HepG2 (cell line): ENCODE measurements around the gene WDR47. TPM values are rescaled to one million over a fixed set of nuclear protein-coding genes. Genes with fewer than 3 reads are reported as not detected.

ENCODE experiments used
- ATAC-seq: fragments of 200-7000 bp; cut with Tn5 transposase; 3 replicates; pipeline ENCODE4 v1.9.1; 2020; ENCODE audit warnings: mild to moderate bottlenecking, moderate library complexity
- BruUV-seq: library from RNA; stranded (reverse); fragments of 400-500 nt; replicated peaks from 2 replicates; lab custom pipeline; 2021; lab: Mats Ljungman, UMichigan
- CTCF ChIA-PET: fragments of 300-600 bp; formaldehyde crosslinking; extraction: SDS; loops from one replicate; lab custom pipeline; 2021; ENCODE audit warnings: low total read pairs, inconsistent platforms, low intra/inter-chr PET ratio; lab: Yijun Ruan, JAX
- POLR2A ChIA-PET: fragments of 350-600 bp; sonication (Branson Sonifier 250); formaldehyde crosslinking; loops from one replicate; lab custom pipeline; 2020; ENCODE audit warnings: antibody characterized with exemption, inconsistent platforms; lab: Yijun Ruan, JAX
- DNase-seq: peaks from one replicate; pipeline ENCODE4 v3.0.0-alpha.2; 2015; ENCODE audit warnings: low spot score
- FAIRE-seq: peaks from 3 replicates; lab custom pipeline; 2011; peaks lifted over from hg19 to GRCh38; lab: Jason Lieb, UNC
- H2AFZ ChIP-seq: one replicate; pipeline ENCODE4 v1.6.1; 2011; ENCODE audit warnings: low read length, inconsistent platforms
- H3K27ac ChIP-seq: fragments of 300-600 bp; 3 replicates; pipeline ENCODE4 v1.8.0; 2011; ENCODE audit warnings: mixed run types, mild to moderate bottlenecking, mixed read lengths, low read length, inconsistent platforms; ENCODE audit not compliant: insufficient read depth; ENCODE audit errors: extremely low read length
- H3K27me3 ChIP-seq, 2 experiments: fragments of 200-600 bp in 1 of 2; 2 replicates in 1 of 2; 3 replicates in 1 of 2; pipeline versions ENCODE4 v1.6.0 to v1.8.0; 2011; ENCODE audit warnings: low read length in 2 of 2, mild to moderate bottlenecking in 2 of 2, moderate library complexity in 2 of 2, inconsistent platforms in 1 of 2; ENCODE audit not compliant: insufficient read depth in 2 of 2, control insufficient read depth in 1 of 2
- H3K36me3 ChIP-seq, 2 experiments: fragments of 200-600 bp in 1 of 2; replicated peaks in 1 of 2; 2 replicates in 1 of 2; 3 replicates in 1 of 2; pipeline versions ENCODE4 v1.5.1 to v1.8.0; 2011; ENCODE audit warnings: low read length in 2 of 2, inconsistent platforms in 1 of 2; ENCODE audit not compliant: insufficient read depth in 2 of 2, control insufficient read depth in 1 of 2
- H3K4me1 ChIP-seq: 2 replicates; pipeline ENCODE4 v1.5.1; 2012; ENCODE audit warnings: low read length, inconsistent platforms; ENCODE audit not compliant: insufficient read depth
- H3K4me2 ChIP-seq: 2 replicates; pipeline ENCODE4 v1.6.0; 2011; ENCODE audit warnings: low read depth, low read length, inconsistent platforms
- H3K4me3 ChIP-seq, 3 experiments: fragments of 200-600 bp in 1 of 3; sonication (generic), shearing (Covaris generic) in 1 of 3; replicated peaks in 1 of 3; 2 replicates each; pipeline ENCODE4 v1.5.1; 2011 to 2016; ENCODE audit warnings: low read length in 3 of 3, inconsistent platforms in 2 of 3, low read depth in 2 of 3, mild to moderate bottlenecking in 2 of 3, control low read depth in 1 of 3, mixed read lengths in 1 of 3; ENCODE audit not compliant: insufficient read depth in 1 of 3
- H3K79me2 ChIP-seq: one replicate; pipeline ENCODE4 v1.6.1; 2011; ENCODE audit warnings: low read length, inconsistent platforms; ENCODE audit not compliant: insufficient read depth
- H3K9ac ChIP-seq: 2 replicates; pipeline ENCODE4 v1.6.0; 2011; ENCODE audit warnings: mild to moderate bottlenecking, low read depth, low read length, inconsistent platforms; ENCODE audit not compliant: insufficient read depth
- H3K9me3 ChIP-seq: 2 replicates; pipeline ENCODE4 v1.5.1; 2012; ENCODE audit warnings: mild to moderate bottlenecking, low read length
- H4K20me1 ChIP-seq: 2 replicates; pipeline ENCODE4 v1.6.0; 2011; ENCODE audit warnings: inconsistent platforms, mild to moderate bottlenecking, low read length, moderate library complexity; ENCODE audit not compliant: insufficient read depth
- AGO1 ChIP-seq: fragments of 200-400 bp; formaldehyde crosslinking; IDR thresholded peaks from 2 replicates; pipeline ENCODE4 v1.6.1; 2017; ENCODE audit warnings: mild to moderate bottlenecking, low read depth, low read length, moderate library complexity; ENCODE audit not compliant: poor library complexity, severe bottlenecking
- HDAC2 ChIP-seq: sonication (generic); formaldehyde crosslinking; IDR thresholded peaks from 2 replicates; pipeline ENCODE4 v1.4.0; 2020; ENCODE audit warnings: missing genetic modification reagents
- PHF8 ChIP-seq: sonication (generic); formaldehyde crosslinking; IDR thresholded peaks from 2 replicates; pipeline ENCODE4 v1.5.0; 2020; ENCODE audit warnings: missing genetic modification reagents
- RBM39 ChIP-seq: fragments of 200-400 bp; formaldehyde crosslinking; IDR thresholded peaks from one replicate; pipeline ENCODE4 v1.6.1; 2018; ENCODE audit warnings: antibody characterized with exemption, mild to moderate bottlenecking, low read depth, low read length; ENCODE audit not compliant: poor library complexity, severe bottlenecking
- SOX5 ChIP-seq: IDR thresholded peaks from 2 replicates; pipeline ENCODE4 v1.6.1; 2016; ENCODE audit warnings: borderline replicate concordance
- TAF1 ChIP-seq: sonication (generic); formaldehyde crosslinking; IDR thresholded peaks from 2 replicates; pipeline ENCODE4 v1.4.0; 2020; ENCODE audit warnings: missing genetic modification reagents
- YY1 ChIP-seq: IDR thresholded peaks from 2 replicates; pipeline ENCODE4 v1.6.1; 2011; ENCODE audit warnings: low read length, low read depth, moderate library complexity, mild to moderate bottlenecking; ENCODE audit not compliant: insufficient read depth, insufficient replicate concordance
- ZBTB34 ChIP-seq: sonication (generic); formaldehyde crosslinking; IDR thresholded peaks from 2 replicates; pipeline ENCODE4 v1.8.0; 2022; ENCODE audit warnings: mild to moderate bottlenecking, missing genetic modification reagents
- ZNF317 ChIP-seq: sonication (generic); formaldehyde crosslinking; IDR thresholded peaks from 2 replicates; pipeline ENCODE4 v1.5.0; 2020; ENCODE audit warnings: mild to moderate bottlenecking, missing genetic modification reagents
- ZNF33B ChIP-seq: sonication (generic); formaldehyde crosslinking; IDR thresholded peaks from 2 replicates; pipeline ENCODE4 v1.5.1; 2020; ENCODE audit warnings: mild to moderate bottlenecking, missing genetic modification reagents
- ZNF446 ChIP-seq: sonication (generic); formaldehyde crosslinking; IDR thresholded peaks from 2 replicates; pipeline ENCODE4 v1.5.0; 2020; ENCODE audit warnings: mild to moderate bottlenecking, missing genetic modification reagents
- ZNF597 ChIP-seq: sonication (generic); formaldehyde crosslinking; IDR thresholded peaks from 2 replicates; pipeline ENCODE4 v1.5.0; 2020; ENCODE audit warnings: missing genetic modification reagents
- WGBS: methylation state at CpG from one replicate; pipeline ENCODE4 v1.1.6; 2017; ENCODE audit warnings: low lambda C conversion rate; 5-methylcytosine and 5-hydroxymethylcytosine counted together
- in situ Hi-C: cut with HindIII; loops from 2 replicates; pipeline ENCODE4 v1.10.0; 2017; ENCODE audit warnings: low pct_unique_long_range_greater_than_20kb; ENCODE audit not compliant: extremely low pct_ligation_motif_present
- intact Hi-C: fragments of 100-400 bp; cut with micrococcal nuclease; formaldehyde crosslinking; loops from one replicate; pipeline ENCODE4 v1.10.0; 2022; ENCODE audit not compliant: unreplicated experiment
- polyA plus RNA-seq, 8 experiments: library from polyadenylated mRNA; depleted of rRNA in 3 of 8; stranded (reverse) in 7 of 8; unstranded in 1 of 8; fragments of >200 nt; fragmentation: Illumina TruSeq in 4 of 8; extraction: Trizol in 4 of 8; gene quantifications; 2 replicates each; pipeline versions ENCODE4 v1.2.1 to v1.2.3, GENCODE V29; 2011 to 2016; ENCODE audit warnings: low read depth in 4 of 8, missing spikeins in 1 of 8, mixed read lengths in 1 of 8; ENCODE audit not compliant: insufficient read depth in 1 of 8
- total RNA-seq, 5 experiments: library from RNA; depleted of rRNA; stranded (reverse); fragments of >200 nt; fragmentation: Illumina TruSeq; extraction: Trizol; gene quantifications; 2 replicates each; pipeline ENCODE4 v1.2.3, GENCODE V29; 2016; ENCODE audit warnings: low read depth in 1 of 5

Gene WDR47
- total and polyA plus RNA-seq, 2 of the 13 experiments (the other 11 are each of a cell fraction or from before 2014, with no cell fraction given): 4.3 to 5.9 TPM

- Histone ChIP-seq H3K27ac (no peak overlapping the region), H4K20me1 (no peaks in the 10 kb centered on the region), H3K4me1 (peaks cover 9% of the 10 kb centered on the region; the same call in 1 of the 2 replicates), H3K4me3 (no peak overlapping the region), H3K9ac (no peak overlapping the region), H3K36me3 (peaks cover 0 to 13% of the 10 kb centered on the region in 2 experiments; a peak in 2 of 5 replicates), H3K79me2 (no peaks in the 10 kb centered on the region), H3K9me3 (no peaks in the 10 kb centered on the region), H3K27me3 (no peaks in the 10 kb centered on the region), H3K4me2 (no peak overlapping the region), H2AFZ (peak overlapping the region; percentile 15)
- intact Hi-C loops: no loop called here
- no peak for FAIRE-seq
- WGBS: 60% methylated on average over 7 of the region's 7 CpGs
- ATAC-seq: peak; percentile 29; the same call in 1 of the 3 replicates
- CTCF ChIA-PET: no interaction called here
- no peak for TF ChIP-seq PHF8 (CRISPR knock-in tag)
- no peak for TF ChIP-seq SOX5 (CRISPR knock-in tag)
- TF ChIP-seq RBM39: no peak
- no peak for TF ChIP-seq HDAC2 (CRISPR knock-in tag)
- no peak for TF ChIP-seq AGO1
- no peak for TF ChIP-seq ZNF317 (CRISPR knock-in tag)
- TF ChIP-seq ZNF33B: no peak
- no peak for TF ChIP-seq ZNF597
- POLR2A ChIA-PET: interaction anchor here (0.8 to 1.3 kb wide), 3 partner anchors 9 to 19 kb away, joined by 3 read pairs; partner anchors contain the start of genes TAF13 and WDR47
- no peak for DNase-seq
- no TSS peak for BruUV-seq
- in situ Hi-C loops: no loop called here
Observed at GRCh38 chr1:109060707-109061106, 18.8 kb upstream of the WDR47 start.

- ATAC-seq: no peak
- intact Hi-C loops (no loop called here), in situ Hi-C loops (no loop called here)
- Histone ChIP-seq H3K36me3 (peaks cover 0 to 5% of the 10 kb centered on the region in 2 experiments; a peak in 2 of 5 replicates), H3K27ac (no peak overlapping the region), H2AFZ (no peak overlapping the region), H3K4me2 (no peak overlapping the region), H3K4me3 (no peak overlapping the region), H3K9me3 (no peaks in the 10 kb centered on the region), H3K79me2 (no peaks in the 10 kb centered on the region), H4K20me1 (no peaks in the 10 kb centered on the region), H3K27me3 (no peaks in the 10 kb centered on the region), H3K4me1 (peaks cover 9% of the 10 kb centered on the region; the same call in 1 of the 2 replicates), H3K9ac (no peak overlapping the region)
- no peak for DNase-seq
- CTCF ChIA-PET: no interaction called here
- no peak for TF ChIP-seq TAF1 (CRISPR knock-in tag)
- TF ChIP-seq ZBTB34 (CRISPR knock-in tag): no peak
- no peak for TF ChIP-seq ZNF446 (CRISPR knock-in tag)
- TF ChIP-seq YY1: no peak
- POLR2A ChIA-PET: no interaction called here
- no TSS peak for BruUV-seq
- no peak for FAIRE-seq
Observed at GRCh38 chr1:109059026-109059425, 17.1 kb upstream of the WDR47 start.
